Tibial nerve (tissue), 4 donors: Measurements from ENCODE around the gene HSPB3. TPM values are rescaled to one million over a fixed set of nuclear protein-coding genes. Genes with fewer than 3 reads are reported as not detected.

Source experiments
- DNase-seq, 2 donors: peaks; one replicate each; pipeline ENCODE4 v3.0.0-alpha.2; 2019; ENCODE audit warnings: low spot score in 2 of 2
- H3K27ac ChIP-seq, 4 donors: fragments of 200-600 bp; sonication (generic) in 3 of 4; one replicate each; pipeline ENCODE4 v1.5.1; 2017 to 2019; ENCODE audit warnings: mild to moderate bottlenecking in 1 of 4
- H3K27me3 ChIP-seq, 2 donors: fragments of 200-600 bp; sonication (generic) in 1 of 2; one replicate each; pipeline versions ENCODE4 v1.5.1 to v1.6.0; 2017 to 2019
- H3K36me3 ChIP-seq, 3 donors: fragments of 200-600 bp; sonication (generic); one replicate each; pipeline ENCODE4 v1.5.1; 2018 to 2019
- H3K4me1 ChIP-seq, 4 donors: fragments of 200-600 bp; sonication (generic) in 3 of 4; one replicate each; pipeline ENCODE4 v1.5.1; 2017 to 2019
- H3K4me3 ChIP-seq, 4 donors: fragments of 200-600 bp; sonication (generic) in 3 of 4; one replicate each; pipeline ENCODE4 v1.5.1; 2017 to 2019; ENCODE audit warnings: mild to moderate bottlenecking in 1 of 4, moderate library complexity in 1 of 4
- H3K9me3 ChIP-seq, 4 donors: fragments of 200-600 bp; sonication (generic) in 3 of 4; one replicate each; pipeline ENCODE4 v1.5.1; 2017 to 2019
- EP300 ChIP-seq, 2 donors: sonication (generic); formaldehyde crosslinking; IDR thresholded peaks; one replicate each; pipeline ENCODE4 v1.6.1; 2017; ENCODE audit warnings: antibody characterized with exemption in 2 of 2, mild to moderate bottlenecking in 1 of 2
- POLR2A ChIP-seq, 2 donors: fragments of 450-650 bp; IDR thresholded peaks; one replicate each; pipeline ENCODE4 v1.6.1; 2017; ENCODE audit warnings: antibody characterized with exemption in 2 of 2, mild to moderate bottlenecking in 2 of 2, moderate library complexity in 2 of 2
- WGBS, 2 donors: methylation state at CpG; one replicate each; pipeline ENCODE4 v1.1.5; 2018; 5-methylcytosine and 5-hydroxymethylcytosine counted together
- total RNA-seq, 4 donors: library from RNA; depleted of rRNA; stranded (reverse); fragments of >200 nt; gene quantifications; one replicate each; pipeline ENCODE4 v1.1.0, GENCODE V29; 2016
- TF ChIP-seq, protein P1 (sequence below), 5 experiments: fragments of 200-600 bp in 3 of 5; fragments of 450-650 bp in 2 of 5; sonication (generic) in 3 of 5; IDR thresholded peaks; one replicate each; pipeline ENCODE4 v1.5.1; 2016 to 2019; ENCODE audit warnings: antibody characterized with exemption in 5 of 5, mild to moderate bottlenecking in 3 of 5, moderate library complexity in 2 of 5

The HSPB3 gene
- total RNA-seq, 4 donors from 2014 or later: 0.66 to 1.7 TPM; not detected in 2

DNA sequence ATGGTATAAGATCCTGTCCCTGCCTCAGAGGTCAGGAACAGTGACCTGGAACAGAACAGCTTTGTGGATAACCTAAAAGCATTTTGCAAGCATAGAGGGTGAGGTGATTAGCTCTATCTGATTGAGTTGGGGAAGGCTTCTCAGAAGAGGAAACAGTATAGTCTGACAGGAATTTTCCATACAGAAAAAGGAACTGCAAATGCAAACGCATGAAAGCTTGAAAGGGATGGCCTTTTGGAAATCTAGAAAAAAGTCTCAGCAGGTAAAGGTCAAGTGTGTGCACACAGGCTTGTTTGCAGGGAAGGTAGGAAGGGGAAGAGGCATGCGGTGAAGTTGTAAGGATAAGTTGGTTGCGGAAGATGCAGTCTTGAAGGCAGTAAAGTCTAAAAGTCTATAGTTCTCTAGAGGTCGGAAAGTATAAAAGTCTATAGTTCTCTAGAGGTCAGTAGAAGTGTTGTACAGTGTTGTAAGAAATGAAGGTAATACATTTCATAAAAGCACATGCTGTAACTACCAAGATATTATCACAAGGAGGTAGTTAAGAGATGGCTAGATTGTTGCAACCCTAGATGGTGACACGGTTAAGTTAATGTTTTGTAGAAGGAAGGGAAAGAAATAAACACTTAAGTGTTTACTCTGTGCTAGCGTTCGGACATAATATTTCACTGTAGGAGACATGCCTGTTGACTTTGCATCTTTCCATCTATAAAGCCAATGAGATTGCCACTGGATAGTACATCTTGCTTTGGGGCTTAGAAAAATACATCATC, 16.7 kb upstream of the HSPB3 start:
- Histone ChIP-seq H3K36me3 (no peaks in the 10 kb centered on the region), H3K9me3 (no peaks in the 10 kb centered on the region), H3K27ac (no peak overlapping the region), H3K4me3 (no peak overlapping the region), H3K4me1 (no peaks in the 10 kb centered on the region), H3K27me3 (no peaks in the 10 kb centered on the region)
- no peak for DNase-seq
- TF ChIP-seq, protein P1, sequence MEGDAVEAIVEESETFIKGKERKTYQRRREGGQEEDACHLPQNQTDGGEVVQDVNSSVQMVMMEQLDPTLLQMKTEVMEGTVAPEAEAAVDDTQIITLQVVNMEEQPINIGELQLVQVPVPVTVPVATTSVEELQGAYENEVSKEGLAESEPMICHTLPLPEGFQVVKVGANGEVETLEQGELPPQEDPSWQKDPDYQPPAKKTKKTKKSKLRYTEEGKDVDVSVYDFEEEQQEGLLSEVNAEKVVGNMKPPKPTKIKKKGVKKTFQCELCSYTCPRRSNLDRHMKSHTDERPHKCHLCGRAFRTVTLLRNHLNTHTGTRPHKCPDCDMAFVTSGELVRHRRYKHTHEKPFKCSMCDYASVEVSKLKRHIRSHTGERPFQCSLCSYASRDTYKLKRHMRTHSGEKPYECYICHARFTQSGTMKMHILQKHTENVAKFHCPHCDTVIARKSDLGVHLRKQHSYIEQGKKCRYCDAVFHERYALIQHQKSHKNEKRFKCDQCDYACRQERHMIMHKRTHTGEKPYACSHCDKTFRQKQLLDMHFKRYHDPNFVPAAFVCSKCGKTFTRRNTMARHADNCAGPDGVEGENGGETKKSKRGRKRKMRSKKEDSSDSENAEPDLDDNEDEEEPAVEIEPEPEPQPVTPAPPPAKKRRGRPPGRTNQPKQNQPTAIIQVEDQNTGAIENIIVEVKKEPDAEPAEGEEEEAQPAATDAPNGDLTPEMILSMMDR (IDR thresholded peaks at IDR 0.05): no peak
- TF ChIP-seq EP300 (IDR thresholded peaks at IDR 0.05): no peak
- TF ChIP-seq POLR2A (IDR thresholded peaks at IDR 0.05): no peak
- WGBS, 2 donors: 80 to 86% methylated on average over 7 of the region's 7 CpGs

DNA sequence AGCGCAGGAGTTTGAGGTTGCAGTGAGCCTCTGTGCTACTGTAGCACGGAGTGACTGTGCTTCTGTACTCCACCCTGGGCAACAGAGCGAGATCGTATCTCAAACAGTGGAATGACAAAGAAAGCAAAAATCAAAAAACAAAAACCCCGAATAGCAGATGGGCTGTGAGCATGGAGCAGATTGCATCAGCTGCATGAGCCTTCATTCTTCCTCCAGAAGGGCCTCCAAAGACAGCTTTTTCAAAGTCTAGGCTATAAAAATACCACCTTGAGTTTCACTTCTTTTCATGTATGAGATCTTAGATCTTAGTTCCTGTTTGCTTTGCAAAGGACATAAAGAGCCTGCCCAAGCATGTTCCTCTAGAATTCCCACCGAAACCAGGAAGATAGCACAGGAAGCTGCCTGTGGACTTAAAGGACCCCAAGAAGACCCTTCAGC, 15.0 kb upstream of the HSPB3 start:
- DNase-seq: no peak
- no peak overlapping the region for H3K4me3 ChIP-seq
- WGBS, 2 donors: 80 to 83% methylated on average over 6 of the region's 6 CpGs
- no peak overlapping the region for H3K27ac ChIP-seq
- H3K36me3 ChIP-seq: no peaks in the 10 kb centered on the region
- no peaks in the 10 kb centered on the region for H3K9me3 ChIP-seq
- H3K27me3 ChIP-seq: no peaks in the 10 kb centered on the region
- TF ChIP-seq POLR2A (IDR thresholded peaks at IDR 0.05) (no peak), EP300 (IDR thresholded peaks at IDR 0.05) (no peak)
- TF ChIP-seq, protein P1 (IDR thresholded peaks at IDR 0.05): no peak
- no peaks in the 10 kb centered on the region for H3K4me1 ChIP-seq

DNA sequence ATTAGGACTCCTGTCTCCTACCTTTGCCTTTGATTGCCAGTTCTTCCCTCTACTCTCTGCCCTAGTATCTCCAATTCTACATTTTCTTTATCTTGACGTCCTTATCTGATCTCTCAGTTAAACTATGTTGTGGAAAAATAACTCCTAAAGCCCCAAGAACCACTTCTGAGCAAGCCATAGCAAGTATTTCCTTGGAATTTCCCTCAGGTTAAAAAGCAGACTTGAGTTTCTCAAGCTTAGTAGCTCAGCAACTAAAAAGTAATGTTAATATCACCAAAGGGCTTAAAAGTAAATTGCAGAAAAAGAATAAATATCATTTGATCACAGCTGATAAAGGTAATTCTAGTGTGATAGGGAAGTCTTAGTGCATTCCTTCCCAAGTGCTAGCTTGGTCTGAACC, 13.2 kb upstream of the HSPB3 start:
- TF ChIP-seq EP300 (IDR thresholded peaks at IDR 0.05) (no peak), POLR2A (IDR thresholded peaks at IDR 0.05) (no peak)
- TF ChIP-seq, protein P1 (IDR thresholded peaks at IDR 0.05): no peak
- WGBS, 2 donors: 40 to 55% methylated on average over 1 of the region's 1 CpG
- H3K36me3 ChIP-seq: no peaks in the 10 kb centered on the region
- H3K27ac ChIP-seq: no peak overlapping the region
- H3K4me3 ChIP-seq: no peak overlapping the region
- no peaks in the 10 kb centered on the region for H3K4me1 ChIP-seq
- DNase-seq: no peak
- no peaks in the 10 kb centered on the region for H3K9me3 ChIP-seq
- no peaks in the 10 kb centered on the region for H3K27me3 ChIP-seq

DNA sequence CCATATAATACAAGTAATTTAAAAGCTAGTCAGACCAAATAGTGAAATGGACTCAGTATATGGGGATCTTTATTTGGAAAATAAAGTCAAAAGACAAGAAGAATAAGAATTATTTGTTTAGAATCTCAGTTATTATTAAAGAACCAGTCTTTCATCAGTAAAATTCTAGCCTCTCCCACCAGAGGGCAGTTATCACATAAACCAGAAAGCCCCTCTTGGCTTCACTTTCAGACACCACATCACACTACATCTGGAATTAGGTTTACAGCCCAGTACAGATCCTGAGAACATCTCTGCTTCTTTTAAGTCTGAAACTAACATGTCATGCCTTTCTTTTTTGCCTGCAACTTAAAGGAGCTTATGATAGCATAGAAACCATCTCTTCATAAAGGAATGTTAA, 12.2 kb upstream of the HSPB3 start:
- H3K4me1 ChIP-seq: no peaks in the 10 kb centered on the region
- H3K4me3 ChIP-seq: no peak overlapping the region
- no peaks in the 10 kb centered on the region for H3K27me3 ChIP-seq
- H3K36me3 ChIP-seq: no peaks in the 10 kb centered on the region
- H3K27ac ChIP-seq: no peak overlapping the region
- DNase-seq: peak in 1 of 2 donors; percentile 20
- no peaks in the 10 kb centered on the region for H3K9me3 ChIP-seq
- TF ChIP-seq EP300 (IDR thresholded peaks at IDR 0.05): no peak
- TF ChIP-seq, protein P1 (IDR thresholded peaks at IDR 0.05): peak in 4 of 5 experiments; percentile 9 to 44 (median 22)

DNA sequence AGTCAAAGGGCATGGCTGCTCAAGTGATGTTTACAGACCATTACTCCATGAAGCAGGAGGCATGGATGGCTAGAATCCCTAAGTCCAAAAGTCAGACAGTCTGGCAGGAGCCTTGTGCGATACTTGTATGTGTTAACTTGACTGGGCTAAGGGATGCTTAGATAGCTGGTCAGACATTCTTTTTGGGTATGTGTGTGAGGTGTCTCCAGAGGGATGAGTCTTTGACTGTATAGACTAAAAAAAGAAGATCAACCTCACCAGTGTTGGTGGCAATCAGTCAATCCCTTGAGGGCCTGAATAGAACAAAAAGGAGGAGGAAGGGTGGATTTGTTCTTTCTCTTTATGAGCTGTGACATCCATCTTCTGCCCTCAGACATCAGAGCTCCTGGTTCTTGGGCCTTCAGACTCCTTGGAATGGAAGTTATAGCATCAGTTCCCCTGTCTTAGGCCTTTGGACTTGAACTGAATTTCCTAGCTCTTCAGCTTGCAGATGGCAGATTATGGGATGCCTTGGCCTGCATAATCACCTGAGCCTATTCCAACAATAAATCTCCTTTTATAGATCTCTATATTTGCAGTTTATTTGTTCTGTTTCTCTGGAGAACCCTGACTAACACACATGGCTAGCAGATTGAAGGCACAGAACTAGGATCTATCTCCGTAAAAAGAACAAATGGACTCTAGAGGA, 9.7 kb upstream of the HSPB3 start:
- Histone ChIP-seq H3K36me3 (no peaks in the 10 kb centered on the region), H3K27ac (no peak overlapping the region)
- WGBS, 2 donors: 67 to 93% methylated on average over 2 of the region's 2 CpGs

More for the DNA sequence above, 9.7 kb upstream of the HSPB3 start:
- Histone ChIP-seq H3K4me1 (no peaks in the 10 kb centered on the region), H3K9me3 (no peaks in the 10 kb centered on the region), H3K4me3 (no peak overlapping the region), H3K27me3 (no peaks in the 10 kb centered on the region)
- DNase-seq: no peak
- TF ChIP-seq, protein P1 (IDR thresholded peaks at IDR 0.05): no peak
- no peak for TF ChIP-seq EP300 (IDR thresholded peaks at IDR 0.05)
- no peak for TF ChIP-seq POLR2A (IDR thresholded peaks at IDR 0.05)
